ENCODE results near the gene HEXIM1.

Gene HEXIM1

DNA sequence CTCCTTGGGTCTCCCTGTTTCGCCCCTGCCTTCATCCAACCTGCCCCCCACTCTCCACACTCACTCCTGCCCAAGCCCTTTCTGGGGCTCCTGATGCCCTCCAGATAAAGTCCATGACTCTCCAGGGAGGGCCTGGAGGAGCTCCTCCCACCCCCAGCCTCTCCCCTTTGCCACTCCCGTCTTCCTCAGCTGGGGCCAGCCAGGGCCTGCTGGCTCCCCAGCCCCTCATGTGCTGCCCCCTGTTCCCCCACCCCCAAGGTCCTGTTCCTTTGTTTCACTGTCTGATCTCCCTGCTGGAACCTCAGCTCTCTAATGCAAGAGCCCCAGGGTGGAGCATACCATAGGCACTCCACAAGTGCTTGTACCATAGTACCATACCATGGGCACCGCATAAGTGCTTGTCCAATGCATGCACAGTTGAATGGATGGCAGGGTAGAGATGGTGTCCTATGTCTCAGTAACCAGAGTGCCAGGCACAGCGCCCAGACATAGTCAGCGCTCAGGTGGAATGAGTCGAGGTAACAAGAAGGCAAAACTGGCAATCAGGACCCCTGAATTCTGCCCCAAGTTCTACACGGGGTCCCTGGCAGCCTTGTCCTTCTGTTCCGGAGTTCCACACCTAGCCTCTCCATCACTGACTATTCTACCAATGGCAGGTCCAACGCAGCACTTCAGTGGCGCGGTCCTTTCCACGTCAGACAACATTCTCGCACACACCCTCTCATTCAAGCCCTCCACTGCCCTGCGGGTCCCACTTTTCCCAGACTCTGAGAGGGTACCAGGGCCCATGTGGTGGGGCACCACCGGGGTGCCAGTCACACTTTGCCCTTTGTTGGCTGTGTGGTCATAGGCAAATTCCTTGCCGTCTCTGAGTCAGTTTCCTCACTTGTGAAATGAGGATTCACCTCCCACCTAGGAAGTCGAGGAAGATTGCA is 17.3 kb upstream of the HEXIM1 start:
- peak; percentile 40 for DNase-seq

- DNase-seq = peak; percentile 70
Measured at GRCh38 chr17:45131616-45132319, 16.5 kb upstream of the HEXIM1 start.

GRCh38 chr17:45132320-45132571 is 16.0 kb upstream of the HEXIM1 start, which contains the start of gene PLCD3:
Gene PLCD3, minus strand, starts transcription at chr17:45132515. Its CDS starts 105 bp downstream, at chr17:45132410.
- DNase-seq = no peak

DNA sequence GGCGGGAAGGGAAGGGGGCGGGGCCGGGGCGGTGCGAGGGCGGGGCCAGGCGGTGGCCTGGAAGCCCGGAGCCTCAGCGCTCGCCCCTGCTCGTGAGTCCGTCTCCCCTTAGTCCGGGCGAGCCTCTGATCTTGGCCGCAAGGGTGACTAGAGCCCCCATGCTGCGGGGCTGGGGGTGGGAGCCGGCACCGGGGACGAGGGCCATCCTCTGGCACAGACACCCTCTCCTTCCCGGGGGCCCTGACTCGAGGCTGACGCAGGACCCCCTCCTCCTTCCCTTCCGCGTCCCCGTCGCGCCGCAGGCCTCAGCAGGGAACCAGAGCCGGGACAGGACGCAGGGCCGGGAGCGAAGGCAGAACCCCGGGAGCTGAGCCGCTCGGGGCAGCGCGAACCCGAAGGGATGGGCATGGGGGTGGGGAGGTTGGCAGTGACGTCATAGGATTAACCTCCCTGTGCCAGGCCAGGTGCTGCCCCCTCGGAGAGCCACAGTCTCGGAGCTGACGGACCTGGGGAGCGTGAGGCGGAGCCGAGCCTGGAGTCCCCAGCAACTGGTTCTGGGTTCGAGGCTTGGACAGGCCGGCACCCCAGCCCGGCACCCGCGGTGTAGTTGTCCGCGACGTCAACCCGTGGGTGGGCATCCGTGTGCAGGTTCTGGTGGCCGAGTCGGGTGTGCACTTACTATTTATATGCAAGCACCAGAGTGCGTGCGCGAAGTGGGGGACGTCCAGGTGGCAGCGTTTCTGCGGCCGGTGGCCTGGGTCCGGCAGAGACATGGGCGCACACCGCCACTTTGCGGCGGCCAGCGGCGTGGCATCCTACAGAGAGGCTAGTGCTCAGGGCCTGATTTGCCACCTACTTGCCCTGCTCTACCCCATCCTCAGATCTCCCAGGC is 15.5 kb upstream of the HEXIM1 start:
- DNase-seq = peak; percentile 93

DNA sequence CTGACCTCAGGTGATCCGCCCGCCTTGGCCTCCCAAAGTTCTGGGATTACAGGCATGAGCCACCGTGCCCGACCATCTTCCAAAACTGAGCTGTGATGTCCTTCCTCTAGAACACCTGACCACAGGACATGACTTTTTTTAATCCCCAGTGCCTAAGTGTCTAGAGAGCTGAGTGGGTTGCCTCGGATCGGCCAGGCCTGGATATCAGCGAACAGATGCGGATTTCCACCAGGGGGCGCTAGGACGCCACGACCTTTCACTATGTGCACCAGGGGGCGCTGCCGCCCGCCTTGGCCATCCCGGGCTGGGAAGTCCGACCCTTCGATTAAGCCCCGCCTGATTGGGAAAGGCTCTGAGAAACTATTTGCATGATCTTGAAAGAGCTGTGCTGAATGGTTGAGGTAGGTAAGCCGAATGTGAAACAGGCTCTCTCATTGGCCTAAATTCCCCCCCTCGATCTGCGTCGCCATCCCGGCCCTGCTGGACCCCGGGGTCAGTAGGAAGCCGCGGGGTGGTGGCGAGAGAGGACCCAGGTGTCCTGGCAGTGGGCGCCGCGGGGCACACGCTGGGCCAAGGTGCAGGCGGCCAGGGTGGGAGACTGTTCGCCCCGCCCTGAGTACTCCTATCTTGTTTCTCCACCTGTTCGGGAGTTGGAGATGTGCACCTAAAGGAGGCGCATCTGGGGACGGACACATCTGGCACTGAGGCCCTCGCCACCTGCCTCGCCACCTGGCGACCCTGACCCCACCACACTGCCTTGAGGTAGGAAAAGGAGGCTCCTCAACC is 12.9 kb upstream of the HEXIM1 start, which contains the start of gene ACBD4:
ACBD4 (plus strand) TSS at position 496 of the 786 bp plus-strand sequence. CDS start 458 bp downstream, outside the sequence.
- DNase-seq = peak; percentile 98

- peak; percentile 48 for DNase-seq
Measured at GRCh38 chr17:45135978-45136791, 12.1 kb upstream of the HEXIM1 start.

- no peak for DNase-seq
Measured at GRCh38 chr17:45136846-45137560, 11.3 kb upstream of the HEXIM1 start.

DNA sequence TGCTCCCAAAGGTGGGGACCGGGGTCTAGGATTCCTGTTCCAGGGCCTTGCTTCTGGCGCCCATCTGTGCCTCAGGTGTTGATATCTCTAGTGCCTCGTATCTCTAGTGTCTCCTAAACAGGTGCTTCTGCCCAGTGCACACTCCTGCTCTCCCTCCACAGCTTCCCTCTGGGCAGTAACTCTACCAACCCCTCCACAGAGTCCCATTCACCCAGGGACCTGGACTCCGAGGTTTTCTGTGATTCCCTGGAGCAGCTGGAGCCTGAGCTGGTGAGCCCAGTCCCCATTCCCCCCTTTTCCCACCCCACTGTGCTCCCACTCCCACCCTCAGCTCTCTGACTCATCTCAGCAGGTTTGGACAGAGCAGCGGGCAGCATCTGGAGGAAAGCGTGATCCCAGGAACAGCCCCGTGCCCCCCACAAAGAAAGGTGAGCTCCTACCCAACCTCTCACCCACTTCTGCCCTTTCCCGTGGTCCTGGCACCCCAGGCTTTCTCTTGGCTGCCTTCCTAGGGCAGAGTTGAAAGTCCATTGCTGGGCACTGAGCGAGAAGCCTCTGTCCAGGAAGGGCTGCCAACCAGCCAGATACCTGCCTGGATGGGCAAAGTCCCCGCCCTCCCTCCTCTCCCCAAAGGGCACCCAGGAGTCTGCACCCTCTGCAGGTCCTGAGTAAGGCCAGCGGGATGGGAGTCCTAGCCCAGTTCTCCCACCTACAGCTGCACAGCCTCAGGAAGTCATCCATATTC is 10.5 kb upstream of the HEXIM1 start:
- no peak for DNase-seq

DNA sequence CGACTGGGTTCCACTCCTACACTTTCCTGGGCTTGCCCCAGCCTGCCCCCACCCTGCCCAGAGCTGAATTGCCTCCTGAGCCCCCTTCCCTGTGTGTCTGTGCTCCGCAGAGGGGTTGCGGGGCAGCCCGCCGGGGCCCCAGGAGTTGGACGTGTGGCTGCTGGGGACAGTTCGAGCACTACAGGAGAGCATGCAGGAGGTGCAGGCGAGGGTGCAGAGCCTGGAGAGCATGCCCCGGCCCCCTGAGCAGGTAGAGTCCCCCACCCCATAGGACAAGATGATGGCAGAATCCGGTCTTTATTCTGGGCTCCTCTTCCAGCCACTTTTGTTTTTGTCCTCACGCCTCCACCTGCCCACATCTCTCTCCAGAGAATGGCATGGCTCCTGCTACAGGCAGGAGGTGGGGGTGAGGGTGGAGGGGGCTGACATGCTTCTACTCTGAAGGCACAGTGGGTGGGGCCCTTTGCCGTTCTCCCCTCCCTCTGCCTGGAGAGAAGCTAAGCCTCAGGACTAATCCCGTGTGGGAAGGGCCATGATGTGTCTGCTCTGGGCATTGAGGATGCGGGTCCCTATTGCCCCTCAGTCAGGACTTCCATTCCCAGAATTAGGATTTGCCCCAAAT is 9.3 kb upstream of the HEXIM1 start:
- no peak for DNase-seq

DNA sequence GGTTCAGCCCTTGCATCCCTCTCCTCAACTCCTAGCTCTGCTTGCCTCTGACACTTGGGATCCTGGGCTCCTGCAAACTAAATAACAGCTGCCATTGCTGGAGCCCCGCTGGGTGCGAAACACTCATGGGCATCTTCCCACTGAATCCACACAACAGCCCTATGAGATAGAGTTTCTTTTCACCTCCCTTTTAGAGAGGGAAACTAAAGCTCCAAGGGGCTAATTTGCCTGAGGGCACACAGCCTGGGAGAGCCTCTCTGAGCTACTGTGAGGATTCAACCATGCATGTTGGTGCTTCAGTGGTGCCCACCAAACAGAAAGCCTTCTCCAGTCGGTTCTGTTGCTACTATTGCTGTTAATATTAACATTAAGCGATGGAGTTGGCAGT is 8.7 kb upstream of the HEXIM1 start:
- DNase-seq = no peak

GRCh38 chr17:45143094-45143670 is 5.1 kb upstream of the HEXIM1 start:
- DNase-seq = no peak

- DNase-seq = peak; percentile 91
Measured at GRCh38 chr17:45143767-45144198, 4.5 kb upstream of the HEXIM1 start.

DNA sequence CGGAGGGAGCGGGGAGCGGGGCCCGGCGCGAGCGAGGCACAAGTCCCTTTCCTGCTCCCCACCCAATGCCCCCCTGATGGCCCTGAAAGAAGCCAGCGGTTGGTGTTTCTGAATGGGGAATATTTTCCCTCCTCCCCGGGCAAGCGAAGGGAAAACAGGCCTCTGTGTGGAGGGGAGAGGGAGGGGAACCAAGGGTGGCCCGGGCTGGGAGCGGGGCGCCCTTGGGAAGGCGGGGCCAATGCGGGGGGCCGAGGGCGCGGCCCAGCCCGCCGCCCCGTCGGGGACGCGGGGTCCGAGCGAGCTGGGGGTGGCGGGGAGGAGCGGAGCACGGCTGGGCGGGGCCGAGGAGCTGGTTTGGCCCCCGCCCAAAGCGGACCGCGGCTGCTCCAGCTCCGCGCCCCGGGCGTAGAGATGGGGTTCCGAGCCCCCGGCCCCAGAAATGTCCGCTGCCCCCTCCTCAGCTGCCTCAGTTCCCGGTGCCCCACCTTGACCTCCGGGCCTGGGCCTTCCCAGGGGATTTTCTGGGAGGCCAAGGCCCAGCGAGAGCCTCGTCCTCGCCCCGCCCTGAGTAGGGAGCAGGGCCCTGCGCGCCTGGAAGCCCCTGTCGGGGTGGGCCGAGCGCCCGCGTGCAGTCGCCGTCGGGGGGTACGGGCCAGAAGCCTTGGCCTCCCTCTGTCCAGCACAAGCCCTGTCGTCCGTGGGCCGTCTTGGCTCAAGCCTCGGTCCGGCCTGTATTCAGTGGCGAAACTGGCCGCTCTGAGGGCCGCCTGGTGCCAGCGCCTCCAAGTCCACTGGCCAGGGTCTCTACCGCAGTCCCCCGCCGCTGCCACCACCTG is 3.9 kb upstream of the HEXIM1 start:
- peak; percentile 58 for DNase-seq

DNA sequence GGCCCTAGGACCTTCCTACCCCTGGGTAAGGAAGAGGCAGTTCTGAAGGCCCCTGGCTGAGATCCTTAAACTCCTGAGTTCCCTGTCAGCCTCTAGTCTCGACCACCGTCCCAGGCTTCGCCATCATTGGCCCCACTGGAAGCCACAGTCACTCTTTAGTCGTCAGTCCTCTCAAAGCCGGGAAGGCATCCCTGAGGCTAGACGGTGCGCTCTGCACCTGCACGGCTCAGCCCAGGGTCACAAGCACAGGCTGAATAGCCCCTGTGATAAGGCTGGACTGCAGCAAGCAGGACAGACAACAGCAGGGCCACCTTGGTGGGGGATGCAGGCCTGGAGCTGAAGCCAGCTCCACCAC is 3.3 kb upstream of the HEXIM1 start:
- no peak for DNase-seq

- no peak for DNase-seq
Measured at GRCh38 chr17:45146166-45146565, 2.1 kb upstream of the HEXIM1 start.

GRCh38 chr17:45146592-45146889 is 1.7 kb upstream of the HEXIM1 start:
- peak; percentile 41 for DNase-seq

DNA sequence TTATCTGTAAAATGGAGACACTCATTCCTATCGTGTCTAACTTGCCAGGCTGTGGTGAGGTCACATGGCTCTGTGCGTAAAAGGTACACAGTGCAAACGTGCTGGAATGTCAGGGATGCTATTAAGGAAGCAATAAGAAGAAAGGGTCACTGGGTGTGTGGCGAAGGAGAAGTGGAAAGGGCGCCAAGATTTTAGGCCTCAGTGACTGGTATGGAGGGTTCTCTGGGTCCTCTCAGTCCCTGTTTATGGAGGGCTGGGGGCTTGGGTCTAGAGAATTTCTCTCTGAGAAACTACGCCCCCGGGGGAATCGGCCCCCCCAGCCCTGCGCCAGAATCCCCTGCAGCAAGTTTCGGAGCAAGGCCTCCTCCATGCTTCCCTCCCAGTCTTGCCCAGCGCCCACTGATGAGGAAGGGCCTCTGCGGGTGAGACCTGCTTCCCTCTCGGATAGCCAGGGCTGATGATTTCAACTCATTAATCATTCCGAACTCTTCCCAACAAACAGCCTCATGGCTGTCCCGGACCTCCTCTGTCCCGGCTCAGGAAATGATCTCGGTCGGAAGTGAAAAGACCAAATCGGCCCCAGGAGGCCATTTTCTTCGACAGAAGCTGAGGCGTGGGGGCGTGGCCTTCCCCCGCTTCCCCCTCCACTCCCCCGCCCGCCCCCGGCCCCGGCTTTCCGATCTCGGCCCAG is 1.2 kb upstream of the HEXIM1 start:
- DNase-seq = no peak

Data from right forelimb (tissue), 1 donor.